Natural killer cell (primary cell): Measurements from ENCODE around the gene PAXIP1. TPM values are rescaled to one million over a fixed set of nuclear protein-coding genes. Genes with fewer than 3 reads are reported as not detected.

Source experiments
- ATAC-seq, 3 donors: fragments of 150-1000 bp in 2 of 3; fragments of 200-7000 bp in 1 of 3; cut with Tn5 transposase; 1 replicate in 1 of 3; 2 replicates in 2 of 3; pipeline ENCODE4 v1.10.0; 2021; ENCODE audit warnings: mild to moderate bottlenecking in 2 of 3, moderate library complexity in 2 of 3
- DNase-seq, 2 donors: peaks; one replicate each; pipeline versions ENCODE4 v3.0.0 to v3.0.0-alpha.2; 2013 to 2021; ENCODE audit warnings: mixed read lengths in 1 of 2
- H3K27ac ChIP-seq: one replicate; pipeline ENCODE4 v1.5.1; 2013; ENCODE audit warnings: mild to moderate bottlenecking, low read length
- H3K27me3 ChIP-seq: one replicate; pipeline ENCODE4 v1.6.1; 2013; ENCODE audit warnings: low read length; ENCODE audit not compliant: control insufficient read depth, insufficient read depth
- H3K36me3 ChIP-seq: one replicate; pipeline ENCODE4 v1.6.1; 2013; ENCODE audit warnings: low read length; ENCODE audit not compliant: control insufficient read depth, insufficient read depth
- H3K4me1 ChIP-seq: one replicate; pipeline ENCODE4 v1.6.1; 2013; ENCODE audit warnings: low read length; ENCODE audit not compliant: control insufficient read depth, insufficient read depth
- H3K4me3 ChIP-seq: one replicate; pipeline ENCODE4 v1.5.1; 2013; ENCODE audit warnings: low read length
- H3K9me3 ChIP-seq: one replicate; pipeline ENCODE4 v1.6.1; 2013; ENCODE audit warnings: low read length; ENCODE audit not compliant: control insufficient read depth, insufficient read depth
- H3K27ac Mint-ChIP-seq, 2 donors: one replicate each; pipeline ENCODE4 v1.8.0; 2022; ENCODE audit warnings: mild to moderate bottlenecking in 2 of 2, mixed read lengths in 2 of 2, moderate library complexity in 1 of 2
- H3K27me3 Mint-ChIP-seq, 2 donors: one replicate each; pipeline ENCODE4 v1.8.0; 2022; ENCODE audit warnings: low read depth in 2 of 2, mixed read lengths in 2 of 2
- H3K36me3 Mint-ChIP-seq: one replicate; pipeline ENCODE4 v1.8.0; 2022; ENCODE audit warnings: mixed read lengths
- H3K4me1 Mint-ChIP-seq, 2 donors: one replicate each; pipeline ENCODE4 v1.8.0; 2022; ENCODE audit warnings: mixed read lengths in 2 of 2
- H3K4me3 Mint-ChIP-seq: one replicate; pipeline ENCODE4 v1.8.0; 2022; ENCODE audit warnings: mild to moderate bottlenecking, moderate library complexity, mixed read lengths
- H3K9me3 Mint-ChIP-seq, 2 donors: one replicate each; pipeline ENCODE4 v1.8.0; 2022; ENCODE audit warnings: mixed read lengths in 2 of 2
- WGBS: methylation state at CpG from one replicate; pipeline ENCODE4 v1.1.7; 2013; ENCODE audit warnings: missing lambda C conversion rate; ENCODE audit not compliant: insufficient coverage; 5-methylcytosine and 5-hydroxymethylcytosine counted together
- intact Hi-C: fragments of 100-400 bp; cut with micrococcal nuclease; formaldehyde crosslinking; loops from one replicate; pipeline ENCODE4 v1.14.2; 2022
- total RNA-seq, 4 donors: library from RNA; stranded (reverse); fragments of 120-200 nt in 1 of 4; gene quantifications; one replicate each; pipeline versions ENCODE4 v1.2.3 to v1.2.4, GENCODE V29; 2013 to 2022
- TF ChIP-seq, protein P1 (sequence below): fragments of 200-600 bp; IDR thresholded peaks from one replicate; pipeline ENCODE4 v1.8.0; 2022; ENCODE audit warnings: antibody characterized with exemption

The PAXIP1 gene
- total RNA-seq, 3 donors from 2014 or later (not counting 1 experiment from before 2014, with no cell fraction given): 8.7 to 13.8 (median 11.2) TPM

DNA sequence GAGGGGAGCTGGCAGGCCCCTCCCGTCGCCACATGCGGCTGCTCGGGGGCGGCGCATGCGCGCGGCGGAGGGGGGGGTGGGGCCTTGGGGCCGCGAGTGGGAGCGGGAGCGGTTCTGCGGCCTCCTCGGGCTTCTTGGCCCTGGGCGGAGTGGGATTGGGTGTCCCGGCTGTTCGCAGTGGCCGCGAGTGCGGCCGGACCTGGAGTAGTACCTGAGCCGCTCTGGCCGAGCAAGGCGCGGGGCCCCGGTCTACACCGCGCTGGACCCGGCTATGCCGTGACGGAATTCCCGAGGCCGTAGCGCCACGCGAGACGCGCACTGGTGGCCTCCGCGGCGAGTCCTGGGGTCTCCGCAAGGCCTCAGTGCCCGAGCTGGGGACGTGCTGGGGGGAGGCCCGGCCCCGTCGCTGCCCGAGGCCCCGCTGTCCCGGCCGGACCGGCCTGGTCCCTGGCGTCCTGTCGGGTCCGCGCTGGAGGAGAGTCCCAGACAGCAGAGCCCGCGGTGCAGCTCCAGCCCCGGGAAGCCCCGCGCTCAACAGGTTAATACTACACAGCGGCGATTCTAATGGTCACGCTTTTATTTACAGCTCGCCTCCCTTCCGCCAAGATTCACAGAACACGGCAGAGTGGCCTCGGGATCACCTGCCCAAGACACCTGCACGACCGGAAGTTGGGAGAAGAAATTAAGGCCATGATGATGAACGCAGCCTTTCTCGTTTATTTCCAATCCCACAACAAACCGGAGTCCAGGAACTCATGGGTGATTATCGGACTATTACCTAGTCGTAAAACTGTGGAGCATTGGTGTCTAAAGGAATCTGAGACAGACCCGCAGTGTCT lies 671 bp upstream of the PAXIP1 start:
- peak overlapping the region; percentile 73 to 81 for H3K27ac Mint-ChIP-seq
- WGBS: under 1% methylated on average over 73 of the region's 78 CpGs
- H3K36me3 Mint-ChIP-seq: no peaks in the 10 kb centered on the region
- Histone ChIP-seq H3K4me3 (peak overlapping the region; percentile 96), H3K4me1 (peaks cover 14% of the 10 kb centered on the region), H3K27me3 (no peaks in the 10 kb centered on the region), H3K9me3 (no peaks in the 10 kb centered on the region), H3K27ac (peak overlapping the region; percentile 67), H3K36me3 (no peaks in the 10 kb centered on the region)
- peaks cover 5 to 12% of the 10 kb centered on the region in 2 donors for H3K4me1 Mint-ChIP-seq
- intact Hi-C loops: loop anchor here (1.0 to 5.0 kb wide), 3 partner anchors 75 to 294 kb away; partner anchors contain the start of gene INSIG1
- H3K9me3 Mint-ChIP-seq: no peaks in the 10 kb centered on the region
- ATAC-seq: peak; percentile 89 to 94 (median 89)
- H3K27me3 Mint-ChIP-seq: no peaks in the 10 kb centered on the region
- DNase-seq: peak; percentile 83 to 91
- peak overlapping the region; percentile 89 for H3K4me3 Mint-ChIP-seq
- TF ChIP-seq, protein P1, sequence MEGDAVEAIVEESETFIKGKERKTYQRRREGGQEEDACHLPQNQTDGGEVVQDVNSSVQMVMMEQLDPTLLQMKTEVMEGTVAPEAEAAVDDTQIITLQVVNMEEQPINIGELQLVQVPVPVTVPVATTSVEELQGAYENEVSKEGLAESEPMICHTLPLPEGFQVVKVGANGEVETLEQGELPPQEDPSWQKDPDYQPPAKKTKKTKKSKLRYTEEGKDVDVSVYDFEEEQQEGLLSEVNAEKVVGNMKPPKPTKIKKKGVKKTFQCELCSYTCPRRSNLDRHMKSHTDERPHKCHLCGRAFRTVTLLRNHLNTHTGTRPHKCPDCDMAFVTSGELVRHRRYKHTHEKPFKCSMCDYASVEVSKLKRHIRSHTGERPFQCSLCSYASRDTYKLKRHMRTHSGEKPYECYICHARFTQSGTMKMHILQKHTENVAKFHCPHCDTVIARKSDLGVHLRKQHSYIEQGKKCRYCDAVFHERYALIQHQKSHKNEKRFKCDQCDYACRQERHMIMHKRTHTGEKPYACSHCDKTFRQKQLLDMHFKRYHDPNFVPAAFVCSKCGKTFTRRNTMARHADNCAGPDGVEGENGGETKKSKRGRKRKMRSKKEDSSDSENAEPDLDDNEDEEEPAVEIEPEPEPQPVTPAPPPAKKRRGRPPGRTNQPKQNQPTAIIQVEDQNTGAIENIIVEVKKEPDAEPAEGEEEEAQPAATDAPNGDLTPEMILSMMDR: no peak

DNA sequence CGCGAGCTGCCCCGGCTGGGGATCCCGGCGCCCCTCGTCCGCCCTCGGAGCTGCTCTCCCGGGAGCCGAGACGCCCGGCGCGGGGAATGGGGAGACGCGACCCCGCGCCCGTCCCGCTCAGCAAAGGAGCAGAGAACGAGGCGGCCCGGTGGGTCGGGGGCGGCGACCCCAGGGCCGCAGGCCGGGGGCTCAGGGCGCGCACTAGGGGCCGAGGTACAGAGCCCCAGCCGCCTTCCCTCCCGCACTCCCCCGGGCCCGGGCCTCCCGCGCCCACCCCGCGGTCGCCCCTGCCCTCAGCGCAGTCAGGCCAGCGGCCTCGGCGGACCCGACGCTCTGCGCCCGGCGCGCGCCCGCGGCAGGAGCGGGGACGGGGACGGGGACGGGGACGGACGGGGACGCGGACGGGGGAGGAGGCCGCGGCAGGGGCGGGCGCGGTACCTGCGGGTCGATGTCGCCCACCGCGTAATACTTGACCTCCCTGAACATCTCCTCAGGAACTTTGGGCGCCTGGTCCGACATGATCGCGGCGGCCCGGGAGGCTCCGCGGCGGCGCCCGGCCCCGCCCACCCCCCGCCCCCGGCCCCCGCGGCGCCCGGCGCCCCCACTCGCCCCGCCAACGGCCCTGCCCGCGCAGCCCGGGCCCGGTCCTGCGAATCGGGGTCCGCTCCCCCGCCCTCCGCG lies 373 bp downstream of the PAXIP1 start:
- TF ChIP-seq, protein P1: no peak
- intact Hi-C loops: loop anchor here (1.0 to 5.0 kb wide), 3 partner anchors 74 to 295 kb away; partner anchors contain the start of gene INSIG1
- H3K27me3 Mint-ChIP-seq: no peaks in the 10 kb centered on the region
- H3K27me3 ChIP-seq: no peaks in the 10 kb centered on the region
- under 1% methylated on average over 104 of the region's 104 CpGs for WGBS
- no peaks in the 10 kb centered on the region for H3K9me3 Mint-ChIP-seq
- H3K27ac Mint-ChIP-seq: peak overlapping the region in 1 of 2 donors; percentile 80
- H3K36me3 ChIP-seq: peaks cover 4% of the 10 kb centered on the region
- H3K4me3 ChIP-seq: peak overlapping the region; percentile 40
- no peaks in the 10 kb centered on the region for H3K36me3 Mint-ChIP-seq
- peaks cover 5 to 12% of the 10 kb centered on the region in 2 donors for H3K4me1 Mint-ChIP-seq
- no peak overlapping the region for H3K4me3 Mint-ChIP-seq
- DNase-seq (peak in 1 of 2 donors; percentile 50), ATAC-seq (peak; percentile 40 to 52 (median 46))
- H3K9me3 ChIP-seq: no peaks in the 10 kb centered on the region
- no peak overlapping the region for H3K27ac ChIP-seq
- peaks cover 14% of the 10 kb centered on the region for H3K4me1 ChIP-seq

DNA sequence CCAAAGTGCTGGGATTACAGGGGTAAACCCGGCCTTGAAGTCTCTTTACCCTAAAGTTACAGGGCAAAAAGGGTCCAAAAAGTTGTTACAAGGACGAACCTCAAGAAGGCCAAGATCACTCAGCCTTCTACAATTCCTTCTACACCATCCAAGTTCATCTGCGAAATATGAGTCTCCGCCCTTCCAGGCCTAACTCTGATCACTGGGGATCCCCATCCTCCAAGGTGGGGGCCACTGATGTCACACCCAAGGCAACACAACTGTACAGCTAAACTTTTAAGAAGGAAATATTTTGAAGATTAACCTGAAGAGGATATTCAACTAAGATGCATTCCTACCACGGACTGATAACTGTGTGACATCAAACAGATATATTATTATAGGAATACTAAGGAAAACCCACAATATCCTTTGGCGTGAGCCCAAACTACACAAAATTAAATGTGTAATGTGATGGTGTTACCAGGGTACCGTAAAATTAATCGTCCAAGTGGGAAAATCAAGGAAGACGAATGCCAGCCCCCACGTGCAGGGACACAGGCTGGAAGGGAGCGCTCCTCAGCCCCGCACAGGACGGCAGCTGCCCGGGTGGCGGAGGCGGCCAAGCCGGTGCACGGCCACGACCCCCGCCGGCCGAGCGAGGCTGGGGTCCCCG lies 1.0 kb downstream of the PAXIP1 start:
- H3K4me1 Mint-ChIP-seq: peaks cover 5 to 12% of the 10 kb centered on the region in 2 donors

More for the DNA sequence above, 1.0 kb downstream of the PAXIP1 start:
- intact Hi-C loops: loop anchor here (5.0 kb wide), 1 partner anchor 205 kb away; no protein-coding TSS in a partner anchor
- Histone ChIP-seq H3K4me3 (peak overlapping the region; percentile 21), H3K4me1 (peaks cover 14% of the 10 kb centered on the region), H3K9me3 (no peaks in the 10 kb centered on the region), H3K27me3 (no peaks in the 10 kb centered on the region), H3K27ac (no peak overlapping the region), H3K36me3 (peaks cover 8% of the 10 kb centered on the region)
- ATAC-seq (no peak), DNase-seq (peak in 1 of 2 donors; percentile 63)
- Mint-ChIP-seq H3K27ac (peak overlapping the region in 1 of 2 donors; percentile 80), H3K36me3 (no peaks in the 10 kb centered on the region), H3K27me3 (no peaks in the 10 kb centered on the region), H3K4me3 (no peak overlapping the region), H3K9me3 (no peaks in the 10 kb centered on the region)
- 16% methylated on average over 22 of the region's 24 CpGs for WGBS
- TF ChIP-seq, protein P1: no peak
